HG02870 (cell line): ENCODE measurements around the gene CACNA1C.
"Not testable (repeated sequence)": the region's sequence is repeated elsewhere in the genome, so short reads cannot be mapped to it uniquely, and the experiment has no call there.

ENCODE experiments used
- ATAC-seq: cut with Tn5 transposase; IDR thresholded peaks from one replicate; pipeline ENCODE4 v1.9.1; 2021; ENCODE audit warnings: mild to moderate bottlenecking, moderate library complexity; ENCODE audit not compliant: unreplicated experiment

Gene CACNA1C

DNA sequence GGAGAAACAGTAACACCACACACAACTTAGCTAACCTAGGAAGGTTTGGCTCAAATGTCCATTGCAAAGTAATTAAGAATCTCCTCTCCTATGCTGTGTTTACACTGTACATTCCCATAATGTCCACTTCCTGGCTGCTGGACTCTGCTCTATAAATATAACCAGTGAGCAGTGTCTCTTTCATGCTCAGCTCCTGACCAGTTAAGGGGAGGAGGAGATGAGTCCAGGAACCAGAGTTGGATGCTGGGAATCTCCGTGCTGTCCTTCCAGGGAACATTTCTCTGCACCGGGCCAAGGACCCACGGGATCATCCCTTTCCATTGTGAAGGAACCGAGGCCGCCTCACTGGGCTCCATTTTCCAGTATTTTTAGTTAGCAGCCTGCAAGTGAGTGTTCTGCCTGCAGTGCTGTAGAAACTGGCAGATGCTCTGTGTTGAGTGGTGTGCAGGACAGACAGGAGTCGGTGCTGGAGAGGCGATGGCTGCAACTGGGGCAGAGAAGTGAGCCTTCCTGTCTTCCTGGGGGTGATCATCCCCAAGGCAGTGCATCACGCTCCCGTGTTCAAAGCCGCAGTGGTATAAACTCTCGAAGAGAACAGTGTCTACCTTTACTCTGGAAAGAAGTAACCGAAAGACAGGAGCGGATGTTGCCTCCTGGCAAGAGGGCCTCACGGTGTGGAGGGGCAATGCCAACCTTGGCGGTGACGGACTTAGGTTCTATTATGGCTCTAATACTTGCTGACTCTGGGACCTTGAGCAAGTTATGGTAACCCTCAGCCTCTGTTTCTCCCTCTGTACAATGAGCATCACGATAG, 195.5 kb downstream of the CACNA1C start:
- ATAC-seq: no peak

GRCh38 chr12:2248901-2249381, 196.2 kb downstream of the CACNA1C start:
- no peak for ATAC-seq

- ATAC-seq: no peak
These were observed 198.0 kb downstream of the CACNA1C start for GRCh38 chr12:2250797-2251196.

DNA sequence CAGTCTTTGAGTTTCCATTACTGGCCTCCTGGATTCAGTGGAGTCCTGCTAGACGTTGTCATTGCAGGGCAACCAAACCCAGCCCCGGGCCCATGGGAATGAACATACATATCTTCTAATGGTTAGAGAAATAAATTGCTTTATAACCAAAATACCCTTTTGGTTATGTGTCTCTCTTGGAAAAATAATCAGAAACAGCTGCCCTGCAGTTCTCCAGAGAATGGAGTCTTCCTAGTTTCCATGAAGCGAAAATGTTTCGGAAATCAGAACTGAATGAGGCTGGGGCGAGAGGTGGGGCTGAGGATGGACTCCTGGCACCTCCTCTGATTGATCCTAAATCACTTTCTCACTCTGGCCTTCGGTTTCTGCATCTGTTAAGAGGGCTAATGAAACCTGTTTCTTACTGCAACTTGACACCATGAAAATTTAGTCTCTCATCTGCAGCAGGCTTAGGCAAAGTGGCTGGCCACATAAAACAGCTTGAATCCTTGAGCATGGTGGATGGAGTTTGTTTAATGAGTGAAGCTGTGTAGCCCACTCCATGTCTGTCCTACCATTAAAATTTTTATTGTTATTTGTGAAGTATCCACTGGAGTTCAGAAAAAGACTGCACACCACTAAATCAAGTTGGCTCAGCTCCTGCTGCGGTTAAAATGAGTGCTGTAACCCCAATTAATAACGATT, 198.9 kb downstream of the CACNA1C start:
- ATAC-seq: no peak

DNA sequence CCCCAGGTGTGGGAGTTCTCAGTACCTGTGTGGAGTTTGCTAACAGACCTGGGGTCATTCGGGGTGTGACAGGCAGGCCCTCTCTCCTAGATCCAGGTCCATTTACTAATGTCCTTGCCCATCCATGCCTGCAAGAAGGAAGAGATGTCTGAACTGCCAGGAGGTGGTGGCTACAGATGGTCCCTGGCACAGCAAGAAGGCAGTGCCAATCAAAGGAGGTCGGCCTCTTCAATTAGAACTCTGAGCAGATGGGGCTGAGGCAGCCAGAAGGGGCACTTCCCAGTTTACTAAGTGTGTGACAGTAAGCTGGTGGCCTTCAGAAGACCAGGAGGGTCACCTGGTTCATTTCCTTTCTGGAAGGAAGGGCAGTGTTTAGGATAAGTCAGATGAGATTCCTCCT, 202.5 kb downstream of the CACNA1C start:
- no peak for ATAC-seq

- ATAC-seq: not testable (repeated sequence)
These were observed 202.9 kb downstream of the CACNA1C start for GRCh38 chr12:2255731-2256130.

DNA sequence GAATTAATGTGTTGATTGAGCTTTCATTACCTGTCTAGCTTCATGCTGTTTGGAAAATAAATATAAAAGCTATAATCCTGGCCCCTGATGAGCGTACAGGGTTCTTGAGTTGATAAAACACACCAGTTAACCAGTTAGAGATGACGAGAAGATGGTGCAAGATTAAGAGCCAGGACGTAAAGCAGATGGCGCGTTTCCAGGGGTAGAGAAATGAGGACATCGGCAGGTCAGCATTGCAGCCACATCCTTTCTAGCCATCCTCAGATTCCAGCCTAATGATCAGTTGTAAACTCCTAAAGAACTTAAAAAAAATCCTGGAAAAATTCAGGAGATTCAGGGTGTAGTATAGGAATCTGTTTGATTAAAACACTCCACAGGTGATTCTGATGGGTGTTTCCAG, 203.7 kb downstream of the CACNA1C start:
- no peak for ATAC-seq

GRCh38 chr12:2256915-2257314, 204.1 kb downstream of the CACNA1C start:
- ATAC-seq: no peak

GRCh38 chr12:2258025-2258424, 205.2 kb downstream of the CACNA1C start:
- no peak for ATAC-seq

DNA sequence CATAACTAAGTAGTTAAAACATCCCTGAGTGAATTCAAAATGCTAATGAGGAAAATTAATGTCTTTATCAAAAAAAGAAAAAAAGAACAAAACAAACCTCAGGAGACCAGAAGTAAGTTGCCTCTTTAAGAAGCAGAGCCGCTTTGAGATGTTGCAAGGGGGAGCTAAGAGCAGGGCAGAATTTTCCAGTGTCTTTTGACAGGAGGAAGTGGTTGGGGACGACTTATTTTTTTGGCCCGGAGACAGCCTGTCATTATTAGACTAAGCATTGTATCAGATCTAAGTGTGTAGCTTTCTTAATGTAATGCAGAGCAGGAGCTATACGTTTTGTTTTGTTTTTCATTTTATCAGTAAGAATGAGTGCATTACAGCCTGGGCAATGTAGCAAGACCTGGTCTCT, 206.6 kb downstream of the CACNA1C start:
- no peak for ATAC-seq

GRCh38 chr12:2260441-2260840, 207.7 kb downstream of the CACNA1C start:
- no peak for ATAC-seq

- ATAC-seq: no peak
These were observed 208.9 kb downstream of the CACNA1C start for GRCh38 chr12:2261708-2262107.

GRCh38 chr12:2262449-2262848, 209.7 kb downstream of the CACNA1C start:
- no peak for ATAC-seq

- ATAC-seq: no peak
These were observed 211.1 kb downstream of the CACNA1C start for GRCh38 chr12:2263901-2264300.

DNA sequence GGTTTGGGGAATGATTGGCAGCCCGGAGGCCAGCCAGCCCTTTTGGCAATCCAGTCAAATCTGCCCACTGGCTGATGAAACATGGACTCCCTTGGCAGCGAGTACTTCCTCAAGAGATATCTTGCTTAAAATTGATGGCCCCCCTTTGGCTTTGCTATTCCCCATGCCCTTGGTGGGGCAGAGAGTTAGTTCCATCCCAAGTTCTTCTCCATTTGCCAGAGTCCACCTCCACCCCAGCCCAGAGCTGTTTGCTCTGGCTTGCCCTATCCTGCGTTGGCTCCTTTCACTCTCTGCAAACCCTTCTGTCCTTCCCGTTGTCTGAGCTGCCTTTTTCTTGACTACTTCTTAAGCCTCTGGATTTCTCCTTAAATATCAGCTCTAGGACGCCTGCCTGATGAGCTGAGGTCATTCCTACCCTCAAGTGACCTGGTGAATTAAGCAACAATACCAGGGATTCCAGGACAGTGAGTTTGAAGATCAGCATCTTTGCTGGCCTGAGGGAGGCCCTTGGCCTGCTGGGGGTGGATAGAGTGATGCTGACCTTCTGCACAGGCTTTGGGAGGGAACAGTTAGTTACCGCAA, 212.0 kb downstream of the CACNA1C start:
- ATAC-seq: no peak

GRCh38 chr12:2265461-2266167, 212.8 kb downstream of the CACNA1C start:
- ATAC-seq: no peak

DNA sequence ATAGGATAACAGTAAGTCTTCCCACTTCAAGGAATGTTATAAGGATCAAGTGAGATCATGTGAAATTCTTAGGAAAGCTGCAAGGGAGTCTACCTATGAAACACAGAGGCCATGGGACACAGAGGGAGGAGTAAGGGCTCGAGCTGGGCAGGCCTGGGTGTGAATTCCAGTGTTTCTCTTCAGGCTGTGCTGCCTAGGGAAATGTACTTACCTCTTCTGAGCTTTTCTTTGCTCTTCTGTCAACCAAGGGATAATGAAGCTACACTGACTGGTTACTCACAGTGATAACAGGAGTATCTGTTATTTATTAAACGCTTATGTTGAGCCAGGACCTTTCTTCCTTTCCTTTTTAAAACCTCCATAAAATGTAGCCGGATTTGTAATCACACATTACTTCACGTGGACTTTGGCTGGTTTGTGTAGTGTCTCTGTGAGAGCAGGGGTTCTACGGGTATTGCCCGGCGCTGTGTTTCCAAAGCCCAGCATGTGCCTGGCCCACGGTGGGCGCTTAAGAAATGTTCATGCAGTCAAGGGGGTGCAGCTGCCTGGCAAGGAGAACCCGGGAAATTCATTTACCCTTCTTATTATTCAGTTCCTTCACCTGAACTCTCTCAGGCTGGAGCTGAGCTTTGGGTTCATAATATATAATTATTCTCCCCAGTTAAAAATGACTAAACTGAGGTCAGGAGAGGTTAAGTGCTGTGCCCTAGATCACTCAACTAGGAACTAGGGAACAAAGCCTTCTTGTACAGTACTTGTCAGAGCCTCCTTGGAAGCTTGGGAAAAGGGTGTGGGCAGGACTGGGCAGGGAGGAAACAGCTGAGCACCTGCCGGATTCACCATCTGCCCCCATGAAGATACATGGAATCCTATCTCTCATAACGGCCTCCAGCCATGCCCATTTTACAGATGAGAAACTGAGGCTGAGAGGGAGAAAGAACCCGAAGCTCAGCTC, 214.2 kb downstream of the CACNA1C start:
- no peak for ATAC-seq

DNA sequence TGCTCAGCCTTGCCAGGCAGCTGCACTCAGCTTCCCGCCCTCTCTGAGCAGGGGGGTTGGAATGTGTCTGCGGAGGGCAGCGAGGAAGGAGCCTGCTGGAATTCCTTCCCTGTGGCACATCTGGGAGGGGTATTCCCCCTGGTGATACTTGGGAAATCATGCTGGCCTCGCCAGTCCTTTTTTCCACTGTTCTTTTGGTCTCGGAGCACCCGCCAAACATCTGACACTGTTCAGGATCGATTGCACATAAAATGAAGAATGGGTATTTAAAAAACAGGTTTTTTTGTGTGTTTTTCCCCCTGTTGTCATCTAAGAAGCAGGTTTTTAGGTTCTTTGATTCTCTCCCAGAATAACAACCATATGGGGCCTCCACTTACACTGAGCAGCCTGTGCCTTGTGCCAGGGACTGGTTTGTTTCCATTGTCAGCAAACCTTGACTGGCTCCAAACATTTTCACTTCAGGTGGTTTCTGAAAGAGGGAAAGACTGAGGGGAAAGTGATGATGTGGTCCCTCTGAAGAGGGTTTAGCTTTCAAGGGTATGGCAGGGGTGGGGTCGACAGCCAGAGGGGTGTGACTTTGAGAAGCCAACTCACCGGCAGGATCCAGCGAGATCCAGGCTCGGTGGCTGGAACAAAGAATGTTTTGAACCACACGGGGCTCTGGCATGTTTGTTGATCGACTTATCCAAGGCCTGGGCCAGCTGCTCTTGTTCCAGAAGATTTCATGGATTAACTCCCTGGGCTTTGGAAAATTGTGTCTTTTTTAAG, 215.1 kb downstream of the CACNA1C start:
- no peak for ATAC-seq
